ENCODE measurements around the gene RNF14.

DNA sequence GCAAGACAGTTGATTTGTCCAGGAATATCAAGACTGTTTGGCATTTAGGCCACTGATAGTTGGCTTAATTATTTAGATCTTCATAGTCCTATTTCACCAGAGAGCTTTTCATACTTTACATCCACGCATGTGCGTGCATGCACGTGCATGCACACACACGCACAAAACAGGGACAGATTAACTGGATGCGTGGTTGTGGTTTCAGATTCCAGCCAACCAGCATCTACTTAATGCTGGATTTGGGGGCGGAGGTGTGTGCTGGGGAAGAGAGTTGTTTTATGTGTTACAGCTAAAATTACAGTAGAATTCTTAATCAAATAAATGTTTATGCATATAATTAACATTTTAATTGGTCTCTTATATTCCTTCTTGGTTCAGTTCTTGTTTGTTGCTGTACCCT lies 7.3 kb downstream of the RNF14 start:
- no peak for TF ChIP-seq POLR2A (IDR thresholded peaks at IDR 0.05)
- TF ChIP-seq, protein P1, sequence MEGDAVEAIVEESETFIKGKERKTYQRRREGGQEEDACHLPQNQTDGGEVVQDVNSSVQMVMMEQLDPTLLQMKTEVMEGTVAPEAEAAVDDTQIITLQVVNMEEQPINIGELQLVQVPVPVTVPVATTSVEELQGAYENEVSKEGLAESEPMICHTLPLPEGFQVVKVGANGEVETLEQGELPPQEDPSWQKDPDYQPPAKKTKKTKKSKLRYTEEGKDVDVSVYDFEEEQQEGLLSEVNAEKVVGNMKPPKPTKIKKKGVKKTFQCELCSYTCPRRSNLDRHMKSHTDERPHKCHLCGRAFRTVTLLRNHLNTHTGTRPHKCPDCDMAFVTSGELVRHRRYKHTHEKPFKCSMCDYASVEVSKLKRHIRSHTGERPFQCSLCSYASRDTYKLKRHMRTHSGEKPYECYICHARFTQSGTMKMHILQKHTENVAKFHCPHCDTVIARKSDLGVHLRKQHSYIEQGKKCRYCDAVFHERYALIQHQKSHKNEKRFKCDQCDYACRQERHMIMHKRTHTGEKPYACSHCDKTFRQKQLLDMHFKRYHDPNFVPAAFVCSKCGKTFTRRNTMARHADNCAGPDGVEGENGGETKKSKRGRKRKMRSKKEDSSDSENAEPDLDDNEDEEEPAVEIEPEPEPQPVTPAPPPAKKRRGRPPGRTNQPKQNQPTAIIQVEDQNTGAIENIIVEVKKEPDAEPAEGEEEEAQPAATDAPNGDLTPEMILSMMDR (IDR thresholded peaks at IDR 0.05): no peak
